Measurements from ENCODE around the gene SPRR2D. TPM values are rescaled to one million over a fixed set of nuclear protein-coding genes. Genes with fewer than 3 reads are reported as not detected.

SPRR2D gene
- polyA plus RNA-seq, 1 donor (not counting 4 experiments of a cell fraction or from before 2014, with no cell fraction given), result 6.6 TPM

GRCh38 chr1:152993186-152993585 is 47.7 kb downstream of the SPRR2D start:
- Histone ChIP-seq H2AFZ (ENCODE audit: control insufficient read depth, low read length) (no peak overlapping the region), H3K27me3 (ENCODE audit: control insufficient read depth, extremely low read depth, insufficient read depth, low read length) (no peaks in the 10 kb centered on the region), H3K4me2 (ENCODE audit: control insufficient read depth, extremely low read depth, insufficient read depth, low read depth, low read length) (no peak overlapping the region), H4K20me1 (ENCODE audit: control insufficient read depth, extremely low read depth, insufficient read depth, low read length) (no peaks in the 10 kb centered on the region), H3K27ac (ENCODE audit: control insufficient read depth, insufficient read depth, low read length) (no peak overlapping the region), H3K9ac (ENCODE audit: control insufficient read depth, extremely low read depth, insufficient read depth, low read length) (no peak overlapping the region), H3K79me2 (ENCODE audit: control insufficient read depth, insufficient read depth, low read length) (no peaks in the 10 kb centered on the region), H3K4me3 (ENCODE audit: control insufficient read depth in 2 of 3, extremely low read depth in 1 of 3, insufficient read depth in 2 of 3, low read depth in 1 of 3, low read length in 3 of 3) (no peak overlapping the region), H3K36me3 (ENCODE audit: control insufficient read depth in 2 of 2, extremely low read depth in 1 of 2, insufficient read depth in 2 of 2, low read length in 2 of 2) (no peaks in the 10 kb centered on the region), H3K4me1 (ENCODE audit: control insufficient read depth, extremely low read depth, insufficient read depth, low read length) (no peaks in the 10 kb centered on the region), H3K9me3 (ENCODE audit: control insufficient read depth, low read depth, low read length) (no peaks in the 10 kb centered on the region), H3K9me1 (ENCODE audit: control insufficient read depth, extremely low read depth, insufficient read depth, low read length) (no peaks in the 10 kb centered on the region)
- FAIRE-seq (no peak), DNase-seq (ENCODE audit: low read depth, low spot score) (no peak)
- TF ChIP-seq, protein P1, sequence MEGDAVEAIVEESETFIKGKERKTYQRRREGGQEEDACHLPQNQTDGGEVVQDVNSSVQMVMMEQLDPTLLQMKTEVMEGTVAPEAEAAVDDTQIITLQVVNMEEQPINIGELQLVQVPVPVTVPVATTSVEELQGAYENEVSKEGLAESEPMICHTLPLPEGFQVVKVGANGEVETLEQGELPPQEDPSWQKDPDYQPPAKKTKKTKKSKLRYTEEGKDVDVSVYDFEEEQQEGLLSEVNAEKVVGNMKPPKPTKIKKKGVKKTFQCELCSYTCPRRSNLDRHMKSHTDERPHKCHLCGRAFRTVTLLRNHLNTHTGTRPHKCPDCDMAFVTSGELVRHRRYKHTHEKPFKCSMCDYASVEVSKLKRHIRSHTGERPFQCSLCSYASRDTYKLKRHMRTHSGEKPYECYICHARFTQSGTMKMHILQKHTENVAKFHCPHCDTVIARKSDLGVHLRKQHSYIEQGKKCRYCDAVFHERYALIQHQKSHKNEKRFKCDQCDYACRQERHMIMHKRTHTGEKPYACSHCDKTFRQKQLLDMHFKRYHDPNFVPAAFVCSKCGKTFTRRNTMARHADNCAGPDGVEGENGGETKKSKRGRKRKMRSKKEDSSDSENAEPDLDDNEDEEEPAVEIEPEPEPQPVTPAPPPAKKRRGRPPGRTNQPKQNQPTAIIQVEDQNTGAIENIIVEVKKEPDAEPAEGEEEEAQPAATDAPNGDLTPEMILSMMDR (optimal IDR thresholded peaks at IDR 0.05 in 1 of 3, IDR thresholded peaks at IDR 0.05 in 1 of 3, conservative IDR thresholded peaks at IDR 0.05 in 1 of 3; ENCODE audit: extremely low read depth in 1 of 3, insufficient read depth in 2 of 3, low read length in 3 of 3), result no peak
- no peak for TF ChIP-seq EZH2 (IDR thresholded peaks at IDR 0.05; ENCODE audit: low read length)
- dilution Hi-C loops (cut with MboI; ENCODE audit: extremely low pct_ligation_motif_present, low sequenced_read_pairs), result no loop called here

Small RNA genes within 50 kb of the gene (small RNA-seq; reads per million reads assigned to genes)
- 0 reads per million in 3 experiments for gene AL356867.1 (ENCODE audit: insufficient read length in 3 of 3, low read depth in 3 of 3, low replicate concordance in 1 of 3)
- gene RF00322 (ENCODE audit: insufficient read length in 3 of 3, low read depth in 3 of 3, low replicate concordance in 1 of 3), result 0 reads per million in 3 experiments

Other genes starting within 250 kb of the SPRR2D start
- gene LCE1D, start 244.4 kb downstream of the SPRR2D start, polyA plus RNA-seq, result 0.33 TPM in 1 of 3 replicates, not detected in the others
- 1.8 TPM in 3 replicates for gene LCE1C, start 234.5 kb downstream of the SPRR2D start, polyA plus RNA-seq
- gene LCE1B, start 229.1 kb downstream of the SPRR2D start, polyA plus RNA-seq, result 0.34 to 0.57 TPM (median 0.48 TPM) in 3 replicates
- 0.43 TPM in 1 of 3 replicates, not detected in the others for gene LCE1A, start 213.6 kb downstream of the SPRR2D start, polyA plus RNA-seq
- 0.32 to 1.2 TPM (median 0.60 TPM) in 3 replicates for gene LCE6A, start 198.3 kb downstream of the SPRR2D start, polyA plus RNA-seq
- gene LCE7A, start 181.1 kb downstream of the SPRR2D start, polyA plus RNA-seq, result not detected in 3 replicates
- gene SMCP, start 162.8 kb downstream of the SPRR2D start, polyA plus RNA-seq, result 0.08 to 0.53 TPM in 2 of 3 replicates, not detected in the other
- gene IVL, start 132.6 kb downstream of the SPRR2D start, polyA plus RNA-seq, result 61.1 to 231 TPM (median 89.2 TPM) in 3 replicates
- gene SPRR5, start 93.9 kb downstream of the SPRR2D start, polyA plus RNA-seq, result 0.12 to 0.35 TPM (median 0.30 TPM) in 3 replicates
- 1.7 to 4.8 TPM (median 1.9 TPM) in 3 replicates for gene SPRR4, start 70.5 kb downstream of the SPRR2D start, polyA plus RNA-seq
- 5.5 to 35.0 TPM (median 18.0 TPM) in 3 replicates for gene SPRR1A, start 57.0 kb downstream of the SPRR2D start, polyA plus RNA-seq
- 2.9 to 8.3 TPM (median 5.4 TPM) in 3 replicates for gene SPRR3, start 39.4 kb downstream of the SPRR2D start, polyA plus RNA-seq
- 253 to 503 TPM (median 436 TPM) in 3 replicates for gene SPRR1B, start 9.9 kb downstream of the SPRR2D start, polyA plus RNA-seq
- 4.7 to 21.5 TPM (median 5.5 TPM) in 3 replicates for gene SPRR2A, start 16.4 kb upstream of the SPRR2D start, polyA plus RNA-seq
- 0.45 to 0.48 TPM in 2 of 3 replicates, not detected in the other for gene SPRR2B, start 30.5 kb upstream of the SPRR2D start, polyA plus RNA-seq
- 6.7 to 16.2 TPM (median 10.5 TPM) in 3 replicates for gene SPRR2E, start 53.4 kb upstream of the SPRR2D start, polyA plus RNA-seq
- gene SPRR2F, start 72.4 kb upstream of the SPRR2D start, polyA plus RNA-seq, result not detected in 3 replicates
- gene SPRR2G, start 109.8 kb upstream of the SPRR2D start, polyA plus RNA-seq, result 0.73 to 6.2 TPM (median 3.3 TPM) in 3 replicates
- gene LELP1, start 162.3 kb upstream of the SPRR2D start, polyA plus RNA-seq, result not detected in 3 replicates
- gene PRR9, start 176.5 kb upstream of the SPRR2D start, polyA plus RNA-seq, result 2.6 to 6.6 TPM (median 2.8 TPM) in 3 replicates
- not detected in 3 replicates for gene LORICRIN, start 218.6 kb upstream of the SPRR2D start, polyA plus RNA-seq